ENCODE measurements around the gene WDR82. TPM values are rescaled to one million over a fixed set of nuclear protein-coding genes. Genes with fewer than 3 reads are reported as not detected.

The WDR82 gene
- total RNA-seq, 2 donors from 2014 or later: 57.1 to 60.9 TPM

- ATAC-seq: peak; percentile 36
- intact Hi-C loops (cut with DNase I, micrococcal nuclease): no loop called here
These were observed 57.9 kb downstream of the WDR82 start for GRCh38 chr3:52220380-52221026.

GRCh38 chr3:52218937-52219650 lies 59.4 kb downstream of the WDR82 start:
- DNase-seq (peak in 1 of 2 donors; percentile 21), ATAC-seq (no peak)
- intact Hi-C loops (cut with DNase I, micrococcal nuclease): no loop called here

More at GRCh38 chr3:52220380-52221026, 57.9 kb downstream of the WDR82 start:
- peak; percentile 71 to 92 for DNase-seq

GRCh38 chr3:52218454-52218853 lies 60.0 kb downstream of the WDR82 start:
- intact Hi-C loops (cut with DNase I, micrococcal nuclease): no loop called here
- no peak for ATAC-seq
- peak in 1 of 2 donors; percentile 36 for DNase-seq

DNA sequence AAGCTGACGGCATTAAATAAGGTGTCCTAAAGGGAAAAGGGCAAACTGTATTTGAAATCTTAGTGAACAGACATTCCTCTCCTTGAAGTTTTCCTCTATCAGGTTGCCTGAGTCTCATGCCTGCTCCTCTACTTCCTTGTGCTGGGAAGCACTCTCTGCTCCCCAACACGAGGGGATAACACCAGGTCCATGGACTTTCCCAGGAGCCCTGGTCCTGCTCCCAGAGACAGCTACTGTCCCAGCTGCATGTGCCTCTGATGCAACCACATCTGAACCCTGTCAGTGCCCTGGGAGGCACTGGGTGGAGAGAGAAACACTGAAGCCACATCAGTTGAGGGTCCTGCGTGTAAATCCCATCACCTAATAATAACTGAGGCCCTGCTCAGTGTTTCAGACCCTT lies 60.4 kb downstream of the WDR82 start:
- intact Hi-C loops (cut with DNase I, micrococcal nuclease): no loop called here
- ATAC-seq (peak; percentile 7), DNase-seq (peak in 1 of 2 donors; percentile 24)

DNA sequence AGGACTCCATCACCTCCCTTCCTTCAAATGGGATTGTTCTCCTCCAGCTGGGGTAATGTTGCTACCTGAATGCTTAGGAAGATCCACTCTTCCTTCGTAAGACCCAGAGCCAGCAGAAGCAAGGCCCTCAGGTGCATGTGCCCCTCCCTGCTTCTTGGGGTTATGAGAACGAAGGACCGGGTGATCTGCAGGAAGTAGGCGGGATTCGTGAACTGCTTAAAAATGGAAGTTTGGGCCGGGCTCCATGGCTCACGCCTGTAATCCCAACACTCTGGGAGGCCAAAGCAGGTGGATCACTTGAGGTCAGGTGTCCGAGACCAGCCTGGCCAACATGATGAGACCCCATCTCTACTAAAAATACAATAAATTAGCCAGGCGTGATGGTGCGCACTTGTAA lies 61.0 kb downstream of the WDR82 start:
- intact Hi-C loops (cut with DNase I, micrococcal nuclease): no loop called here
- peak; percentile 31 for ATAC-seq
- DNase-seq: no peak

DNA sequence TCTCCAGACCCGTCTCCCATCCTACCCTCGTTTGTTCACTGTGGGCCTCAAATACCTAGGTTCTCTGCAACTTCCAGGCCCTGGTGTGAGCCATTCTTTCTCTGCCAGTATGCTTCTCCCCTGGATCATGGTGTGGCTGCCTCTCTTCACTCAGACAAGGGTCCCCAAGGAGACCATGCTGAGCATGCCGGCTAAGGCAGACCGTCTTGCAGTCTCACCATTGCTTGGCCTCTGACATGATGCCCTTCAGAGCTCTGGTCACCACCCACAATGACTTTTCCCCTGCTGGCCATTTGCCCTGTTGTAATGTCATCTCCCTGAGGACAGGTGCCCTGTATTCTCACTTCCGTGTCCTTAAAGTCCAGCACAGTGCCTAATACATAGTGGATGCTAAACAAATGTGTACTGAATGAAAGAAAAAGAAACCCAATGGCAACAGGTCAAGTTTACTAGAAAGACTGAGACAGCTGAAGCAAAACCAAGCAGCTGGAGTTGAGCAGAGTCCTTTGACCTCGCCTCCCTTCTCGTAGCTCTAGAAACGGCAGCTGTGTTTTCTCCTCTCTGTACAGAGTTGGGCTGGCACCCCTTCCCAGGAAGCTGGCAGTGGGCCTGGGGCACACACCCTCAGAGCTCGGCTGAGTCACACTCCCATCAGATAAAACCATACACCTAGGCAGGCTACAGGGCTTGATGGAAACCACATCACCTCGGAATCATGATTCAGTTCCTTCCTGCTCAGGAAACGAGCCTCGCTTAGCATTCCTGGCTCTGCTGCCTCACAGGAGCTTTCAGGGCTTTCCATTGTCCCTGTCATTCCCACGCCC lies 61.7 kb downstream of the WDR82 start:
- DNase-seq (peak; percentile 83 to 89), ATAC-seq (peak; percentile 88)
- intact Hi-C loops (cut with DNase I, micrococcal nuclease): no loop called here

DNA sequence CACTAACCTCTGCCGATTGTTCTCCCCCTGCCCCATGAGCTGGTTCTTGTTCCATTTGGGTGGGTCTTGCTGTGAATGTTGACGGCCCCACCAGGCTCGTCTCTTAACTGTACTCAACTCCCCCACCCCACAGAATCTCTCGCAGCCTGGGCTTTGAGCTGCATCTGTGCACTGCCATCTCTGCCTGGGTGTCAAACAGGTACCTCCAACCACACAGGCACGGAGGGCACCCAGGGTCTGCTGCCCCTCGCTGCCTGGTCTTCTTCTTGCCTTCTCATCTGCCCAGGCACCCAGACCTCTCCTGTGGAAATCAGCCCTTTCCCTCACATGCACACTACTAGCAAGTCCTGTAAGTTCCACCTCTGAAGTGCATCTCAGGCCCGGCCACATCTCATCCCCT lies 63.1 kb downstream of the WDR82 start:
- intact Hi-C loops (cut with DNase I, micrococcal nuclease): no loop called here
- no peak for ATAC-seq
- DNase-seq: no peak

- no peak for ATAC-seq
- intact Hi-C loops (cut with DNase I, micrococcal nuclease): no loop called here
- no peak for DNase-seq
These were observed 64.5 kb downstream of the WDR82 start for GRCh38 chr3:52213901-52214300.

- ATAC-seq: no peak
- no peak for DNase-seq
- intact Hi-C loops (cut with DNase I, micrococcal nuclease): no loop called here
These were observed 65.4 kb downstream of the WDR82 start for GRCh38 chr3:52213005-52213404.

DNA sequence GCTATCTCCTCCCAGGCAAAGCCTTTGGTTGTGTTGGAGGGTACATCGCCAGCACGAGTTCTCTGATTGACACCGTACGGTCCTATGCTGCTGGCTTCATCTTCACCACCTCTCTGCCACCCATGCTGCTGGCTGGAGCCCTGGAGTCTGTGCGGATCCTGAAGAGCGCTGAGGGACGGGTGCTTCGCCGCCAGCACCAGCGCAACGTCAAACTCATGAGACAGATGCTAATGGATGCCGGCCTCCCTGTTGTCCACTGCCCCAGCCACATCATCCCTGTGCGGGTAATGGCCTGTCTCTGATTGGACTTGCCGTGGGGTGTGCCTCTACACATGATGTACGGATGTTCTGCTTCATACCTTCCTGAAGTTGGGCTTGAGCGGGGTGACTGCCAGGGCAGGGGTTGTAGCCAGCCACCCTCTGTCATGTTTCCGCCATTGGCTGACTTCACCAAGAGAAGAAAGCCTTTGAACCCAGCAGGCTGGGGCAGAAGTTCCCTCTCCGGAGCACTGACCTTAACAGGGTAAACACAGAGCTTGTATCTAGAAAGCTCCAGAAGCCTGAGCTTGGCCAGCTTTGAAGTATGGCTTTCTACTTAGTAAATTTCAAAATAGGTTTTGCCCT lies 67.1 kb downstream of the WDR82 start:
- DNase-seq: no peak
- intact Hi-C loops (cut with DNase I, micrococcal nuclease): no loop called here
- ATAC-seq: no peak

DNA sequence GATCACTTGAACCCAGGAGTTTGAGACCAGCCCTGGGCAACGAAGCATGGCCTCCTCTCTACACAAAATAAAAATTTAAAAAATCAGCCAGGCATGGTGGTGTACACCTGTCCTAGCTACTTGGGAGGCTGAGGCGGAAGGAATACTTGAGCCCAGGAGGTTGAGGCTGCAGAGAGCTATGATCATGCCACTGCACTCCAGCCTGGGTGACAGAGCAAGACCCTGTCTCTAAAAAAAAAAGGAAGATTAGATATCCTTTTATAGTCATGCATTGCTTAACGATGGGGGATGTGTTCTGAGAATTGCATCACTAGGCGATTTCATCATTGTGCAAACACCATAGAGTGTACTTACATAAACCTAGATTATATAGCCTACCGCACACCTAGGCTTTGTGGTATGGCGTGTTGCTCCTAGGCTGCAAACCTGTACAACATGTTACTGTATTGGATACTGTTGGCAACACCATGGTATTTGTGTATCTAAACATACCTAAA lies 67.9 kb downstream of the WDR82 start:
- DNase-seq (no peak), ATAC-seq (peak; percentile 88)
- intact Hi-C loops (cut with DNase I, micrococcal nuclease): no loop called here

GRCh38 chr3:52210037-52210436 lies 68.4 kb downstream of the WDR82 start:
- intact Hi-C loops (cut with DNase I, micrococcal nuclease): no loop called here
- DNase-seq (no peak), ATAC-seq (peak; percentile 29)

GRCh38 chr3:52208556-52208955 lies 69.9 kb downstream of the WDR82 start:
- intact Hi-C loops (cut with DNase I, micrococcal nuclease): no loop called here
- DNase-seq: no peak
- no peak for ATAC-seq

GRCh38 chr3:52205727-52206372 lies 72.6 kb downstream of the WDR82 start:
- intact Hi-C loops (cut with DNase I, micrococcal nuclease): no loop called here

More at GRCh38 chr3:52205727-52206372, 72.6 kb downstream of the WDR82 start:
- ATAC-seq (no peak), DNase-seq (no peak)

Small RNA genes within 50 kb of the gene (microRNA-seq; reads per million reads assigned to microRNA genes)
- 0 to 0.53 reads per million in 2 donors for gene MIR135A1
- gene MIRLET7G: 96,273 to 108,799 reads per million in 2 donors

Other genes with a start within 250 kb of the WDR82 start
- gene DUSP7, start 222.1 kb downstream of the WDR82 start, total RNA-seq: 1 to 10 TPM; 7.4 to 9.1 TPM
- 1 to 10 TPM; 4.3 to 7.4 TPM for gene POC1A, start 124.2 kb downstream of the WDR82 start, total RNA-seq
- 100 to 1,000 TPM; 128 to 150 TPM for gene ALAS1, start 80.5 kb downstream of the WDR82 start, total RNA-seq
- gene TLR9, start 53.0 kb downstream of the WDR82 start, total RNA-seq: under 1 TPM in 1 of 2 donors, not detected in 1; 0.42 TPM
- 10 to 100 TPM; 37.8 to 53.9 TPM for gene TWF2, start 39.5 kb downstream of the WDR82 start, total RNA-seq
- gene PPM1M, start 32.9 kb downstream of the WDR82 start, total RNA-seq: 1 to 10 TPM; 2.9 to 9.3 TPM
- gene GLYCTK, start 9.2 kb upstream of the WDR82 start, total RNA-seq: 10 to 100 TPM; 51.6 to 57.0 TPM
- gene DNAH1, start 37.7 kb upstream of the WDR82 start, total RNA-seq: 10 to 100 TPM; 12.8 to 14.1 TPM
- gene BAP1, start 131.4 kb upstream of the WDR82 start, total RNA-seq: 10 to 100 TPM; 73.1 to 73.2 TPM
- gene PHF7, start 132.0 kb upstream of the WDR82 start, total RNA-seq: 10 to 100 TPM; 15.6 to 21.6 TPM
- 1 to 10 TPM; 5.1 to 5.5 TPM for gene SEMA3G, start 166.5 kb upstream of the WDR82 start, total RNA-seq
- gene TNNC1, start 175.4 kb upstream of the WDR82 start, total RNA-seq: 1 to 10 TPM in 1 of 2 donors, under 1 TPM in 1; 0.64 to 4.6 TPM
- gene NISCH, start 177.0 kb upstream of the WDR82 start, total RNA-seq: 10 to 100 TPM; 57.3 to 58.1 TPM
- gene STAB1, start 216.7 kb upstream of the WDR82 start, total RNA-seq: 100 to 1,000 TPM in 1 of 2 donors, 10 to 100 TPM in 1; 51.4 to 111 TPM